OCI-LY1 (cell line): ENCODE measurements around the gene PTPRN2.

Experiments
- H2AFZ ChIP-seq: fragments of 200-600 bp; sonication (generic), shearing (Covaris generic); 2 replicates; pipeline ENCODE4 v1.6.0; 2014; ENCODE audit warnings: antibody characterized with exemption, mild to moderate bottlenecking, low read length
- H3F3A ChIP-seq: fragments of 200-600 bp; sonication (generic), shearing (Covaris generic); 2 replicates; pipeline ENCODE4 v1.6.0; 2014; ENCODE audit warnings: mild to moderate bottlenecking, antibody characterized with exemption, low read length, moderate library complexity; ENCODE audit not compliant: insufficient read depth
- H3K27ac ChIP-seq: fragments of 200-600 bp; sonication (generic); 2 replicates; pipeline ENCODE4 v1.5.1; 2014; ENCODE audit warnings: low read length, mixed run types, mild to moderate bottlenecking, low read depth; ENCODE audit not compliant: poor library complexity, severe bottlenecking
- H3K27me3 ChIP-seq: fragments of 200-600 bp; sonication (generic); 2 replicates; pipeline ENCODE4 v1.6.0; 2014; ENCODE audit warnings: antibody characterized with exemption, mild to moderate bottlenecking, low read length, moderate library complexity; ENCODE audit not compliant: insufficient read depth
- H3K36me3 ChIP-seq: fragments of 200-600 bp; sonication (generic); 2 replicates; pipeline ENCODE4 v1.6.1; 2014; ENCODE audit warnings: mild to moderate bottlenecking, antibody characterized with exemption, low read length, moderate library complexity, mixed read lengths; ENCODE audit not compliant: insufficient read depth
- H3K4me1 ChIP-seq: fragments of 200-600 bp; sonication (generic); 2 replicates; pipeline ENCODE4 v1.5.1; 2014; ENCODE audit warnings: mild to moderate bottlenecking, low read length, moderate library complexity; ENCODE audit not compliant: insufficient read depth, severe bottlenecking
- H3K4me2 ChIP-seq: fragments of 200-600 bp; sonication (generic), shearing (Covaris generic); 2 replicates; pipeline ENCODE4 v1.6.1; 2014; ENCODE audit warnings: low read length
- H3K4me3 ChIP-seq: fragments of 200-600 bp; sonication (generic); 2 replicates; pipeline ENCODE4 v1.5.1; 2014; ENCODE audit warnings: low read length, low read depth, mild to moderate bottlenecking, mixed read lengths; ENCODE audit not compliant: poor library complexity, severe bottlenecking
- H3K79me2 ChIP-seq: fragments of 200-600 bp; shearing (Covaris generic); 2 replicates; pipeline ENCODE4 v1.6.1; 2016; ENCODE audit warnings: mixed run types, low read length, mixed read lengths; ENCODE audit not compliant: insufficient read depth
- H3K9ac ChIP-seq: fragments of 200-600 bp; sonication (generic), shearing (Covaris generic); 2 replicates; pipeline ENCODE4 v1.6.1; 2014; ENCODE audit warnings: mild to moderate bottlenecking, low read length, mixed read lengths
- H3K9me2 ChIP-seq: fragments of 200-600 bp; sonication (generic), shearing (Covaris generic); 2 replicates; pipeline ENCODE4 v1.6.1; 2014; ENCODE audit warnings: low read depth, mild to moderate bottlenecking, low read length, mixed read lengths
- H3K9me3 ChIP-seq: fragments of 200-600 bp; shearing (Covaris generic); 2 replicates; pipeline ENCODE4 v1.6.1; 2014; ENCODE audit warnings: low read length, mixed read lengths
- H4K20me1 ChIP-seq: fragments of 200-600 bp; sonication (generic), shearing (Covaris generic); 2 replicates; pipeline ENCODE4 v1.6.0; 2016; ENCODE audit warnings: mild to moderate bottlenecking, low read length; ENCODE audit not compliant: insufficient read depth
- EZH2 ChIP-seq: fragments of 200-600 bp; sonication (generic), shearing (Covaris generic); IDR thresholded peaks from 2 replicates; pipeline ENCODE4 v1.8.0; 2017; ENCODE audit warnings: borderline replicate concordance, mixed run types, mild to moderate bottlenecking, antibody characterized with exemption, low read length, moderate library complexity, mixed read lengths
- TF ChIP-seq, protein P1 (sequence below): fragments of 200-600 bp; sonication (generic), shearing (Covaris generic); IDR thresholded peaks from 2 replicates; pipeline ENCODE4 v1.5.1; 2017; ENCODE audit warnings: mild to moderate bottlenecking, antibody characterized with exemption, low read length, moderate library complexity, mixed read lengths

Gene PTPRN2

DNA sequence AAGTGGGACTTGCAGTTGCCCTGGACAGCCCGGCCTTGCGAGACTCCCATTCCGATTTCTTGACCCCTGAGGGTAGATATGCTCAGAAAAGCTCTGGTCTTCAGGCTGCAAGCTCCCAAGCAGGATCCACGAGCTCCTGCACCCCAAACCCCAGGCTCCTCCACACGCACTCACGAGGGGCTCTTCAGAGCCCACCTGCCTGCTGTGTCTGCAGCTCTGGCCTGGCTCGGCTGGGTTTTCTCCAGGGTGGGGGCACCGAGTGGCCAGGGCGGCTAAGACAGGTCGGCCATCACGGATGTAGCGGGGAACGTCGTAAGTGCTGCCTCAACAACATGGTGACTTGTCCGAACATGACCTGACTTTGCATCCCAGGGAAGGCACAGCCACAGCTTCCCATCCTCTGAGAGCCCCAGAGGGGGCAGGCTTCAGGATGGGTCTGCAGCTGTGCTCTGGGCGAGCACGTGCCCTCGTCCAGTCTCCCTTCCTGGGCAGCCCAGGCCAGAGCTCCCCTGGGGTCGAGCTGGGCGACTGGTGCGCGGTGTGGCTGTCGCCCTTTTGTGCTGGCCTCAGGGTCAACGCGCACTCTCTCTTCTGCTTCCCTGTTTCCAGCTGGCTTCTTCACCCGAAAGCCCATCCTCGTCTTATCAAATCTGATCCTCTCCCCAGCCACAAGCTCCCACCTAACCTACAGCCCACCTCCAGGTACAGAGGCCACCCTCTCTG lies 835.5 kb downstream of the PTPRN2 start:
- no peak overlapping the region for H3K4me2 ChIP-seq
- no peaks in the 10 kb centered on the region for H3F3A ChIP-seq
- no peaks in the 10 kb centered on the region for H3K9me2 ChIP-seq
- no peaks in the 10 kb centered on the region; the same call in 1 of the 2 replicates for H3K27me3 ChIP-seq
- H3K27ac ChIP-seq = no peak overlapping the region
- H3K9me3 ChIP-seq = no peaks in the 10 kb centered on the region
- no peak overlapping the region for H3K9ac ChIP-seq
- H4K20me1 ChIP-seq = no peaks in the 10 kb centered on the region
- TF ChIP-seq, protein P1, sequence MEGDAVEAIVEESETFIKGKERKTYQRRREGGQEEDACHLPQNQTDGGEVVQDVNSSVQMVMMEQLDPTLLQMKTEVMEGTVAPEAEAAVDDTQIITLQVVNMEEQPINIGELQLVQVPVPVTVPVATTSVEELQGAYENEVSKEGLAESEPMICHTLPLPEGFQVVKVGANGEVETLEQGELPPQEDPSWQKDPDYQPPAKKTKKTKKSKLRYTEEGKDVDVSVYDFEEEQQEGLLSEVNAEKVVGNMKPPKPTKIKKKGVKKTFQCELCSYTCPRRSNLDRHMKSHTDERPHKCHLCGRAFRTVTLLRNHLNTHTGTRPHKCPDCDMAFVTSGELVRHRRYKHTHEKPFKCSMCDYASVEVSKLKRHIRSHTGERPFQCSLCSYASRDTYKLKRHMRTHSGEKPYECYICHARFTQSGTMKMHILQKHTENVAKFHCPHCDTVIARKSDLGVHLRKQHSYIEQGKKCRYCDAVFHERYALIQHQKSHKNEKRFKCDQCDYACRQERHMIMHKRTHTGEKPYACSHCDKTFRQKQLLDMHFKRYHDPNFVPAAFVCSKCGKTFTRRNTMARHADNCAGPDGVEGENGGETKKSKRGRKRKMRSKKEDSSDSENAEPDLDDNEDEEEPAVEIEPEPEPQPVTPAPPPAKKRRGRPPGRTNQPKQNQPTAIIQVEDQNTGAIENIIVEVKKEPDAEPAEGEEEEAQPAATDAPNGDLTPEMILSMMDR = no peak
- TF ChIP-seq EZH2 = no peak
- no peak overlapping the region for H3K4me3 ChIP-seq
- no peaks in the 10 kb centered on the region for H3K36me3 ChIP-seq
- H2AFZ ChIP-seq = no peak overlapping the region
- no peaks in the 10 kb centered on the region for H3K4me1 ChIP-seq
- H3K79me2 ChIP-seq = no peaks in the 10 kb centered on the region

DNA sequence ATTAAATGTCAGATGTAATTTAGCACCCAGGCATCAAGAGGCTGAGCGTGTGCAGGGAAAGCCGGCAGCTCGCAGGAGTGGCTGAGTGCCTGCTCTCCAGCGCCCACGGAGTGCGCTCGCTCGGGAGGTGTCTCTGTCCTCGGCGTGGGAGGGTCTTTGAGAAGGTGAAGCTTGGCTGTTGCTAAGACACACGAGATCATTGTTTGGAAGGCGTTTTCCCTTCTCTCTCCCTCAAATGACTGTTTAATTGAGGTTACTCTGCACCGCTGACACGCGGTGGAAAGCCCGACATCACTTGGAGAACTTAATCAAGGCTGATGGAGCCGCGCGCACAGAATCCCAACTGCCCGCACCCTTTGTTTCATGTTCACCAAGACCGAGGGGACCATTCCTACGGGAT lies 836.2 kb downstream of the PTPRN2 start:
- Histone ChIP-seq H3K4me2 (no peak overlapping the region), H3K9me3 (no peaks in the 10 kb centered on the region), H3K36me3 (no peaks in the 10 kb centered on the region), H4K20me1 (no peaks in the 10 kb centered on the region), H3K27me3 (no peaks in the 10 kb centered on the region; the same call in 1 of the 2 replicates), H3F3A (no peaks in the 10 kb centered on the region), H3K27ac (no peak overlapping the region), H3K4me1 (no peaks in the 10 kb centered on the region), H3K9me2 (no peaks in the 10 kb centered on the region), H2AFZ (no peak overlapping the region), H3K4me3 (no peak overlapping the region), H3K79me2 (no peaks in the 10 kb centered on the region), H3K9ac (no peak overlapping the region)
- TF ChIP-seq EZH2 = no peak
- TF ChIP-seq, protein P1 = no peak

DNA sequence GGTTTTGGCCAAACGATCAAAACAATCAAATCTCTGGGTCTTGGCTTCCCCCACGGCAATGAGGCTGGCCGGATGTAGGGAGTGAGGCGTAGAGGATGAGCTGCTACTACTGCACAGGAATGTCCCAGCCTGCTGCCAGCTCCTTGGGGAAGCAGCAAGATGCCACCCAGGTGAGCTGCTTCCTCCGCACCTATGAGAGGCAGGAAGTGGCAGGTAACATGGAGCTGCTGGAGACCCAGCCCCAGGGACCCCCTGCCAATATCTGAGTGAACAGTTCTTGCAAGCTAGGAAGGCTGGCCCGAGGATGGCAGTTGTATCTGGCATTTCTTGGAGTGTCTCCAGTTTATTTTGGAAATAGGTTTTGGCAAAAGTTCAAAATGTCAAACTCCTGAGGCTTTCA lies 837.3 kb downstream of the PTPRN2 start:
- H3K9me2 ChIP-seq = no peaks in the 10 kb centered on the region
- H3K4me1 ChIP-seq = no peaks in the 10 kb centered on the region
- H3K79me2 ChIP-seq = no peaks in the 10 kb centered on the region
- H4K20me1 ChIP-seq = no peaks in the 10 kb centered on the region
- H3K27ac ChIP-seq = no peak overlapping the region
- no peak overlapping the region for H3K4me2 ChIP-seq
- H3F3A ChIP-seq = no peaks in the 10 kb centered on the region
- H3K27me3 ChIP-seq = no peaks in the 10 kb centered on the region; the same call in 1 of the 2 replicates
- no peak overlapping the region for H3K4me3 ChIP-seq
- H3K9me3 ChIP-seq = no peaks in the 10 kb centered on the region
- TF ChIP-seq, protein P1 = no peak
- TF ChIP-seq EZH2 = no peak
- H3K36me3 ChIP-seq = no peaks in the 10 kb centered on the region
- H3K9ac ChIP-seq = no peak overlapping the region
- no peak overlapping the region for H2AFZ ChIP-seq
